SU-DHL-6 (cell line): ENCODE data around the gene TMEM143.

Experiments
- EZH2phosphoT487 ChIP-seq: fragments of 200-600 bp; sonication (generic), shearing (Covaris generic); conservative IDR thresholded peaks from 2 replicates; pipeline ENCODE4 v1.6.1; 2018; ENCODE audit warnings: mild to moderate bottlenecking, antibody characterized with exemption, low read length, moderate library complexity, mixed read lengths
- TF ChIP-seq, protein P1 (sequence below): fragments of 200-600 bp; sonication (generic); IDR thresholded peaks from one replicate; pipeline ENCODE4 v1.5.1; 2017; ENCODE audit warnings: antibody characterized with exemption, mild to moderate bottlenecking, low read length, moderate library complexity; ENCODE audit not compliant: insufficient read depth, poor library complexity, severe bottlenecking

DNA sequence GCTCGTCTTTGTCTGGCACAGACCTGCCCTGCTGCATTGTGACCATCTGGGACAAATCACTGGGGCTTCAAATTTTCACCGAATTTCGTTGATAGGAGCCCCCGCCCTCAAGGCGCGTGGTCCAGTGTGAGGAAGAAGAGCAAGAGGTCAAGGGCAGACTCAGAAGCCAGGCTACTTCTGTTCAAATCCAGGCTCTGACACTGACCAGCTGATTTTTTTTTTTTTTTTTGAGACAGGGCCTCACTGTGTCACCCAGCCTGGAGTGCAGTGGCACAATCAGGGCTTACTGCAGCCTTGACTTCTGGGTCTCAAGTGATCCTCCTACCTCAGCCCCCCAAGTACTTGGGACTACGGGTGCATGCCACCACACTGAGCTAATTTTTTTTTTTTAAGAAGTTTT lies 7.6 kb upstream of the TMEM143 start:
- TF ChIP-seq, protein P1, sequence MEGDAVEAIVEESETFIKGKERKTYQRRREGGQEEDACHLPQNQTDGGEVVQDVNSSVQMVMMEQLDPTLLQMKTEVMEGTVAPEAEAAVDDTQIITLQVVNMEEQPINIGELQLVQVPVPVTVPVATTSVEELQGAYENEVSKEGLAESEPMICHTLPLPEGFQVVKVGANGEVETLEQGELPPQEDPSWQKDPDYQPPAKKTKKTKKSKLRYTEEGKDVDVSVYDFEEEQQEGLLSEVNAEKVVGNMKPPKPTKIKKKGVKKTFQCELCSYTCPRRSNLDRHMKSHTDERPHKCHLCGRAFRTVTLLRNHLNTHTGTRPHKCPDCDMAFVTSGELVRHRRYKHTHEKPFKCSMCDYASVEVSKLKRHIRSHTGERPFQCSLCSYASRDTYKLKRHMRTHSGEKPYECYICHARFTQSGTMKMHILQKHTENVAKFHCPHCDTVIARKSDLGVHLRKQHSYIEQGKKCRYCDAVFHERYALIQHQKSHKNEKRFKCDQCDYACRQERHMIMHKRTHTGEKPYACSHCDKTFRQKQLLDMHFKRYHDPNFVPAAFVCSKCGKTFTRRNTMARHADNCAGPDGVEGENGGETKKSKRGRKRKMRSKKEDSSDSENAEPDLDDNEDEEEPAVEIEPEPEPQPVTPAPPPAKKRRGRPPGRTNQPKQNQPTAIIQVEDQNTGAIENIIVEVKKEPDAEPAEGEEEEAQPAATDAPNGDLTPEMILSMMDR = no peak
- no peak for TF ChIP-seq EZH2phosphoT487
